Measurements from ENCODE around the gene VAPA. TPM values are rescaled to one million over a fixed set of nuclear protein-coding genes. Genes with fewer than 3 reads are reported as not detected.

The VAPA gene
- total RNA-seq, 6 experiments from 2014 or later, result 184 to 237 (median 206) TPM

DNA sequence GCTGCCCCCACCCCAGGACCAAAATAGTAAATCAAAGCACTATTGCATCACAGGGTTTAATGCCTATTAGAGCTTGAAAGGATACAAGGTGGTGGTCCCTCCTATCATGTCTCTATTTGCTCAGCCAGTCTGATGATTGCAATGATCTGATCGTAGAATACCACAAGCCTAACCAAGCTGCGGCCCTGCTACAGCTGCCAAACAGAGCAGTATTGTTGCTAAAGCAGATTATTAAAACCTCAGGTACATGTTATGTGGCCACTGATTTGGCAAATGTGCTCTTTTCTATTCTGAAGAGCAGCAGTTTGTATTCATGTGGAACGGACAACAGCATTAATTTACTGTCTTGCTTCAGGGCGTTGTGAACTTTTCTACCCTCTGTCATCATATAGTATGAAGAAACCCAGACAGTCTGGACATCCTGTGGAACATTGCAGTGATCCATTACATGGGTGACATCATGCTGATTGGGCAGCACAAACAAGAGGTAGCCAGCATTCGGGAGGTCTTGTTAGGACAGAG lies 8.4 kb upstream of the VAPA start:
- Mint-ChIP-seq H3K4me3 (no peak overlapping the region), H3K36me3 (ENCODE audit: low read depth) (no peaks in the 10 kb centered on the region)

DNA sequence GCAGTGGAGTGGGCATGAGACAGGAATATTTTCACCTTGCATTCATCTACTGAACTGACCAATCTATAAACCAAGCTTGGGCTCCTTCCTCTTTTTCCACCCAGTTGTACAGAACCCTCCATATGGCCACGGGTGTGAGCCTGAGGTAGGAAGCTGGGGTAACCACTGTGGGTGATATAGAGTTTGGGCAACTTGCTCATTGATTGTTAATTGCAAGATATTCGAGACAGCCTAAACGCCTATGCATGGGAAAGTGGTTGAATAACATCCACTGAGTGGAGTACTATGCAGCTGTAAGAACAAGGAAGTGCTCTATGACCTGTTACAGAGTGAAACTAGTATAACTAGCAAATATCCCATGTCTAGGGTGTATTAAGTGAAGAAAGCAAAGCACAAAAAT lies 7.3 kb upstream of the VAPA start:
- Mint-ChIP-seq H3K4me1 (ENCODE audit: low read depth) (peaks cover 11% of the 10 kb centered on the region), H3K9me3 (no peaks in the 10 kb centered on the region), H3K4me3 (no peak overlapping the region), H3K27me3 (ENCODE audit: insufficient read depth) (peaks cover 2% of the 10 kb centered on the region; the same call in 1 of the 2 replicates), H3K36me3 (ENCODE audit: low read depth) (no peaks in the 10 kb centered on the region), H3K27ac (no peak overlapping the region)
- TF ChIP-seq, protein P1, sequence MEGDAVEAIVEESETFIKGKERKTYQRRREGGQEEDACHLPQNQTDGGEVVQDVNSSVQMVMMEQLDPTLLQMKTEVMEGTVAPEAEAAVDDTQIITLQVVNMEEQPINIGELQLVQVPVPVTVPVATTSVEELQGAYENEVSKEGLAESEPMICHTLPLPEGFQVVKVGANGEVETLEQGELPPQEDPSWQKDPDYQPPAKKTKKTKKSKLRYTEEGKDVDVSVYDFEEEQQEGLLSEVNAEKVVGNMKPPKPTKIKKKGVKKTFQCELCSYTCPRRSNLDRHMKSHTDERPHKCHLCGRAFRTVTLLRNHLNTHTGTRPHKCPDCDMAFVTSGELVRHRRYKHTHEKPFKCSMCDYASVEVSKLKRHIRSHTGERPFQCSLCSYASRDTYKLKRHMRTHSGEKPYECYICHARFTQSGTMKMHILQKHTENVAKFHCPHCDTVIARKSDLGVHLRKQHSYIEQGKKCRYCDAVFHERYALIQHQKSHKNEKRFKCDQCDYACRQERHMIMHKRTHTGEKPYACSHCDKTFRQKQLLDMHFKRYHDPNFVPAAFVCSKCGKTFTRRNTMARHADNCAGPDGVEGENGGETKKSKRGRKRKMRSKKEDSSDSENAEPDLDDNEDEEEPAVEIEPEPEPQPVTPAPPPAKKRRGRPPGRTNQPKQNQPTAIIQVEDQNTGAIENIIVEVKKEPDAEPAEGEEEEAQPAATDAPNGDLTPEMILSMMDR (IDR thresholded peaks at IDR 0.05), result no peak
- DNase-seq, result no peak

More for the DNA sequence above, 8.4 kb upstream of the VAPA start:
- TF ChIP-seq, protein P1 (IDR thresholded peaks at IDR 0.05), result no peak
- Mint-ChIP-seq H3K27ac (no peak overlapping the region), H3K4me1 (ENCODE audit: low read depth) (peaks cover 12% of the 10 kb centered on the region), H3K27me3 (ENCODE audit: insufficient read depth) (peaks cover 2% of the 10 kb centered on the region), H3K9me3 (no peaks in the 10 kb centered on the region)
- DNase-seq, result peak; percentile 6

DNA sequence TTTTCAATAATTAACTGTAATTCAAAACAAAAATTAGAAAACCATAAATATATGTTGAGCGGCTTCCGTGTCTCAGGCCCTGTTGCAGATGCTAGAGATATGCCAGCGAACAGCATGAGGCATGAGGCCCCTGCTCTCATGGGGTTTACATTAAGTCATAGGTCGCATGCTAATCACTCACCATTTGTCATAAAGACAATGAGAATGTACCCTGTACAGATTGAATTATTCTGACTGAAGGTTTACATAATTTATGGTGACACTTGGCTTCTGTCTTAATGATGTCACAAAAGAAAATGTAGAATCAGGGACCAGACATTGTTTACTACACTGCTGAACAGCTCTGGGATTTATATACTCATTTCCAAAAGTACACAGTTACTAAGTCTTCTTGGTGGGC lies 5.9 kb upstream of the VAPA start:
- H3K27me3 Mint-ChIP-seq (ENCODE audit: insufficient read depth), result peaks cover 2% of the 10 kb centered on the region; the same call in 1 of the 2 replicates
- H3K4me3 Mint-ChIP-seq, result no peak overlapping the region
- H3K36me3 Mint-ChIP-seq (ENCODE audit: low read depth), result 0 out of 2 replicates have a peak, but pooled peaks cover 7% of the 10 kb centered on the region
- DNase-seq, result no peak
- peaks cover 17% of the 10 kb centered on the region for H3K4me1 Mint-ChIP-seq (ENCODE audit: low read depth)
- TF ChIP-seq, protein P1 (IDR thresholded peaks at IDR 0.05), result no peak
- H3K9me3 Mint-ChIP-seq, result peaks cover 8% of the 10 kb centered on the region; the same call in 1 of the 2 replicates
- H3K27ac Mint-ChIP-seq, result no peak overlapping the region

DNA sequence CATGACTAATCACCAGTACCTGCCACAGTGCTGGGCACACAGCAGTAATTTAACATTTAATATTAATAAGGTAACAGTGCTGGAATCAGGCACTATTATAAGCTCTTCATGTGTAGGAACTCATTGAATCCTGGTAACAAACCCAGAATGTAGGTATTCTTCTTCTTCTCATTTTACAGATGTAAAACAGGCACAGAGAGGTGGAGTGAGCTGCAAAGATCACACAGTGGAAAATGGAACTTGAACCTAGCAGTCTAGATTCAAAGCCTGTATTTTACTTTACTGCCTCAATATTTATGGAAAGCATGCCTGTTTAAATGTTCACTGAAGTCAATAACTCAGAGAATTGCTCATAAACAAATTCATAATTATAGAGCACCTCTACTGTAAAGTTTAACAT lies 3.7 kb upstream of the VAPA start:
- Mint-ChIP-seq H3K27ac (no peak overlapping the region), H3K27me3 (ENCODE audit: insufficient read depth) (peaks cover 6% of the 10 kb centered on the region), H3K4me1 (ENCODE audit: low read depth) (peaks cover 22% of the 10 kb centered on the region), H3K4me3 (no peak overlapping the region), H3K36me3 (ENCODE audit: low read depth) (peaks cover 11% of the 10 kb centered on the region), H3K9me3 (peaks cover 8% of the 10 kb centered on the region; the same call in 1 of the 2 replicates)
- DNase-seq, result no peak
- TF ChIP-seq, protein P1 (IDR thresholded peaks at IDR 0.05), result no peak

DNA sequence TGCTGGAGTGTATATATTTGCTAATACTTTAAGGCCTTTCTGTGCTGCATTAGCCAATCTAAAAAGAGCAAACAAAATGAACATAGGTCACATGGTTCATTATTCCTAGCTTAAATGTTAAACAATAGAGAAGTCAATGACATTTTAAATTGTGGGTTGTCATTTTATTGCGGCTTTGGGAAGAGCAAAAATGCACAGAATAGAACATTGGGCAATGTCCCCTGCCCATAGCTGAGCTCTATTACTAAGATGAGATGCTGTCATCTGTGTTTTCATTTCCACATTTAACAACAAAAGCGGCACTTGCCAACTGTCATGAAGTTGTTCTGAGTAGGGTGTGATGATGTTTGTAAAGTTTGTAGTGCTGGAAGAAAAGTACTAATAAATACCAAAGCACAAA lies 3.2 kb upstream of the VAPA start:
- H3K27me3 Mint-ChIP-seq (ENCODE audit: insufficient read depth), result peaks cover 6% of the 10 kb centered on the region
- DNase-seq, result no peak
- H3K4me3 Mint-ChIP-seq, result no peak overlapping the region
- H3K36me3 Mint-ChIP-seq (ENCODE audit: low read depth), result peaks cover 15% of the 10 kb centered on the region
- TF ChIP-seq, protein P1 (IDR thresholded peaks at IDR 0.05), result no peak
- no peak overlapping the region for H3K27ac Mint-ChIP-seq
- peaks cover 8% of the 10 kb centered on the region; the same call in 1 of the 2 replicates for H3K9me3 Mint-ChIP-seq
- peaks cover 24% of the 10 kb centered on the region for H3K4me1 Mint-ChIP-seq (ENCODE audit: low read depth)

Measured in HFFc6 (cell line).